Keratinocyte (primary cell): ENCODE measurements around the gene GLT1D1. TPM values are rescaled to one million over a fixed set of nuclear protein-coding genes. Genes with fewer than 3 reads are reported as not detected.

Experiments
- DNase-seq: peaks from one replicate; pipeline ENCODE4 v3.0.0-alpha.2; 2011; ENCODE audit warnings: low read depth, missing footprints, low spot score
- FAIRE-seq: peaks from 2 replicates; lab custom pipeline; 2011; peaks lifted over from hg19 to GRCh38; lab: Jason Lieb, UNC
- H2AFZ ChIP-seq: 2 replicates; pipeline ENCODE4 v1.6.0; 2012; ENCODE audit warnings: low read length, control low read depth, inconsistent platforms; ENCODE audit not compliant: control insufficient read depth
- H3K27ac ChIP-seq: 2 replicates; pipeline ENCODE4 v1.5.1; 2011; ENCODE audit warnings: low read length; ENCODE audit not compliant: control insufficient read depth, insufficient read depth
- H3K27me3 ChIP-seq: 3 replicates; pipeline ENCODE4 v1.6.0; 2011; ENCODE audit warnings: low read length; ENCODE audit not compliant: control insufficient read depth, insufficient read depth; ENCODE audit errors: extremely low read depth
- H3K36me3 ChIP-seq, 2 experiments: 2 replicates in 1 of 2; 3 replicates in 1 of 2; pipeline ENCODE4 v1.5.1; 2011; ENCODE audit warnings: low read length in 2 of 2, mild to moderate bottlenecking in 1 of 2; ENCODE audit not compliant: control insufficient read depth in 2 of 2, insufficient read depth in 2 of 2; ENCODE audit errors: extremely low read depth in 1 of 2
- H3K4me1 ChIP-seq: 3 replicates; pipeline ENCODE4 v1.5.1; 2011; ENCODE audit warnings: low read length; ENCODE audit not compliant: control insufficient read depth, insufficient read depth; ENCODE audit errors: extremely low read depth
- H3K4me2 ChIP-seq: 3 replicates; pipeline ENCODE4 v1.6.0; 2011; ENCODE audit warnings: low read depth, low read length; ENCODE audit not compliant: control insufficient read depth, insufficient read depth; ENCODE audit errors: extremely low read depth
- H3K4me3 ChIP-seq, 3 experiments: fragments of 200-600 bp in 1 of 3; sonication (generic) in 1 of 3; 2 replicates in 2 of 3; 3 replicates in 1 of 3; pipeline ENCODE4 v1.5.1; 2011 to 2016; ENCODE audit warnings: low read length in 3 of 3, mild to moderate bottlenecking in 3 of 3, control low read depth in 2 of 3, inconsistent platforms in 1 of 3, low read depth in 1 of 3, mixed read lengths in 1 of 3, mixed run types in 1 of 3, moderate library complexity in 1 of 3; ENCODE audit not compliant: control insufficient read depth in 2 of 3, insufficient read depth in 2 of 3; ENCODE audit errors: extremely low read depth in 1 of 3
- H3K79me2 ChIP-seq: 2 replicates; pipeline ENCODE4 v1.6.0; 2012; ENCODE audit warnings: low read length; ENCODE audit not compliant: control insufficient read depth, insufficient read depth
- H3K9ac ChIP-seq: 3 replicates; pipeline ENCODE4 v1.6.0; 2011; ENCODE audit warnings: low read length; ENCODE audit not compliant: control insufficient read depth, insufficient read depth; ENCODE audit errors: extremely low read depth
- H3K9me1 ChIP-seq: 3 replicates; pipeline ENCODE4 v1.6.0; 2011; ENCODE audit warnings: low read length; ENCODE audit not compliant: control insufficient read depth, insufficient read depth; ENCODE audit errors: extremely low read depth
- H3K9me3 ChIP-seq: 2 replicates; pipeline ENCODE4 v1.5.1; 2012; ENCODE audit warnings: low read depth, low read length; ENCODE audit not compliant: control insufficient read depth
- H4K20me1 ChIP-seq: 3 replicates; pipeline ENCODE4 v1.6.0; 2011; ENCODE audit warnings: low read length; ENCODE audit not compliant: control insufficient read depth, insufficient read depth; ENCODE audit errors: extremely low read depth
- CTCF ChIP-seq, 3 experiments: IDR thresholded peaks in 1 of 3; conservative IDR thresholded peaks in 1 of 3; optimal IDR thresholded peaks in 1 of 3; 2 replicates in 2 of 3; 3 replicates in 1 of 3; pipeline versions ENCODE3 to v1.5.1; 2011; ENCODE audit warnings: low read length in 3 of 3, mild to moderate bottlenecking in 3 of 3, moderate library complexity in 2 of 3, control low read depth in 1 of 3, inconsistent platforms in 1 of 3; ENCODE audit not compliant: insufficient read depth in 2 of 3; ENCODE audit errors: extremely low read depth in 1 of 3
- EZH2 ChIP-seq: IDR thresholded peaks from one replicate; pipeline ENCODE4 v1.6.1; 2012; ENCODE audit warnings: inconsistent platforms, mild to moderate bottlenecking, low read length, moderate library complexity
- dilution Hi-C: fragments of 300-500 bp; cut with MboI; formaldehyde crosslinking; loops from one replicate; pipeline ENCODE4 v1.7.0; 2020; ENCODE audit warnings: low sequenced_read_pairs; ENCODE audit not compliant: extremely low pct_ligation_motif_present
- polyA plus RNA-seq, 5 experiments: library from polyadenylated mRNA; depleted of rRNA in 3 of 5; stranded (reverse) in 3 of 5; stranded (forward) in 1 of 5; unstranded in 1 of 5; fragments of >200 nt; gene quantifications; 1 replicate in 1 of 5; 2 replicates in 3 of 5; 3 replicates in 1 of 5; pipeline versions ENCODE4 v1.2.1 to v1.2.3, GENCODE V29; 2011 to 2012; ENCODE audit warnings: missing spikeins in 2 of 5, low read depth in 1 of 5, low replicate concordance in 1 of 5

The GLT1D1 gene
- polyA plus RNA-seq, 1 donor (not counting 4 experiments of a cell fraction or from before 2014, with no cell fraction given), result not detected

- H3K4me3 ChIP-seq, result no peak overlapping the region
- dilution Hi-C loops, result no loop called here
- no peak for DNase-seq
Measured at GRCh38 chr12:128959901-128960300, 106.6 kb downstream of the GLT1D1 start.

GRCh38 chr12:128961308-128961902 lies 108.1 kb downstream of the GLT1D1 start:
- no peaks in the 10 kb centered on the region for H3K27me3 ChIP-seq
- dilution Hi-C loops, result no loop called here
- no peak for FAIRE-seq

More at GRCh38 chr12:128959901-128960300, 106.6 kb downstream of the GLT1D1 start:
- Histone ChIP-seq H3K79me2 (no peaks in the 10 kb centered on the region), H4K20me1 (no peaks in the 10 kb centered on the region), H3K4me2 (no peak overlapping the region), H3K27ac (no peak overlapping the region), H3K9ac (no peak overlapping the region), H2AFZ (no peak overlapping the region), H3K36me3 (no peaks in the 10 kb centered on the region), H3K4me1 (no peaks in the 10 kb centered on the region), H3K27me3 (no peaks in the 10 kb centered on the region), H3K9me1 (no peaks in the 10 kb centered on the region), H3K9me3 (peaks cover 7% of the 10 kb centered on the region)
- no peak for FAIRE-seq
- TF ChIP-seq EZH2 (no peak), CTCF (optimal IDR thresholded peaks at IDR 0.05 in 1 of 3, IDR thresholded peaks at IDR 0.05 in 1 of 3, conservative IDR thresholded peaks at IDR 0.05 in 1 of 3; ENCODE audit: extremely low read depth in 1 of 3, insufficient read depth in 2 of 3, low read length in 3 of 3) (no peak)

More at GRCh38 chr12:128961308-128961902, 108.1 kb downstream of the GLT1D1 start:
- TF ChIP-seq EZH2, result no peak
- TF ChIP-seq CTCF (optimal IDR thresholded peaks at IDR 0.05 in 1 of 3, IDR thresholded peaks at IDR 0.05 in 1 of 3, conservative IDR thresholded peaks at IDR 0.05 in 1 of 3; ENCODE audit: extremely low read depth in 1 of 3, insufficient read depth in 2 of 3, low read length in 3 of 3), result no peak
- H3K9me1 ChIP-seq, result no peaks in the 10 kb centered on the region
- no peaks in the 10 kb centered on the region for H3K79me2 ChIP-seq
- H2AFZ ChIP-seq, result no peak overlapping the region
- H3K4me3 ChIP-seq, result no peak overlapping the region
- H3K4me2 ChIP-seq, result no peak overlapping the region
- no peak for DNase-seq
- peaks cover 7% of the 10 kb centered on the region for H3K9me3 ChIP-seq
- H3K4me1 ChIP-seq, result no peaks in the 10 kb centered on the region
- no peaks in the 10 kb centered on the region for H3K36me3 ChIP-seq
- no peak overlapping the region for H3K9ac ChIP-seq
- no peak overlapping the region for H3K27ac ChIP-seq
- no peaks in the 10 kb centered on the region for H4K20me1 ChIP-seq
